ENCODE data around the gene MSH5.

MSH5 gene

GRCh38 chr6:31760790-31761189, 21.0 kb downstream of the MSH5 start:
- DNase-seq (ENCODE audit: low read depth, low spot score), result no peak

DNA sequence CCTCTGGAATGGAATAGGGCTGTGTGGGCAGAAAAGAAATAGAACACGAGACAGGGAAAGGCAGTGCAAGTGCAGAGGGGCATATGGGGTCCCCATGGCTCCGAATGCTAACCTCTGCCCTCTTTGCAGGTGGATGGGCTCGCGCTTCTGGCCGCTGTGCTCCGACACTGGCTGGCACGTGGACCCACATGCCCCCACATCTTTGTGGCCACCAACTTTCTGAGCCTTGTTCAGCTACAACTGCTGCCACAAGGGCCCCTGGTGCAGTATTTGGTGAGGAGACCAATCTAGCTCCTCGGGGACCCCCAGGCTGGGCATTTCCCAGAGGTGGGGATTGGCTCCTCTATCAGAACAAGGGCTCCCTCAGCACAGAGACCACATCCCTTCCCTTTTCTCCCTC, 21.5 kb downstream of the MSH5 start:
- no peak for DNase-seq (ENCODE audit: low read depth, low spot score)

DNA sequence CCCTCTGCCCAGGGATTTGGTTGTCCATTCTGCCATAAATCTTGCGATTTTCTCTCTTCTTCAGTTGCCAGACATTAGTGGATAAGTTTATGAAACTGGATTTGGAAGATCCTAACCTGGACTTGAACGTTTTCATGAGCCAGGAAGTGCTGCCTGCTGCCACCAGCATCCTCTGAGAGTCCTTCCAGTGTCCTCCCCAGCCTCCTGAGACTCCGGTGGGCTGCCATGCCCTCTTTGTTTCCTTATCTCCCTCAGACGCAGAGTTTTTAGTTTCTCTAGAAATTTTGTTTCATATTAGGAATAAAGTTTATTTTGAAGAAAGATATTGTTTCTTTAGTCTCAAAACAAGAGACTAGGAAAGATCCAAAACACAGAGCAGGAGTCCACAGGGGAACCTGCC, 22.6 kb downstream of the MSH5 start, which contains the start of gene SAPCD1:
SAPCD1 (plus strand) TSS at position 301 of the 400 bp plus-strand sequence. CDS start 399 bp downstream, outside the sequence.
- DNase-seq (ENCODE audit: low read depth, low spot score), result no peak

DNA sequence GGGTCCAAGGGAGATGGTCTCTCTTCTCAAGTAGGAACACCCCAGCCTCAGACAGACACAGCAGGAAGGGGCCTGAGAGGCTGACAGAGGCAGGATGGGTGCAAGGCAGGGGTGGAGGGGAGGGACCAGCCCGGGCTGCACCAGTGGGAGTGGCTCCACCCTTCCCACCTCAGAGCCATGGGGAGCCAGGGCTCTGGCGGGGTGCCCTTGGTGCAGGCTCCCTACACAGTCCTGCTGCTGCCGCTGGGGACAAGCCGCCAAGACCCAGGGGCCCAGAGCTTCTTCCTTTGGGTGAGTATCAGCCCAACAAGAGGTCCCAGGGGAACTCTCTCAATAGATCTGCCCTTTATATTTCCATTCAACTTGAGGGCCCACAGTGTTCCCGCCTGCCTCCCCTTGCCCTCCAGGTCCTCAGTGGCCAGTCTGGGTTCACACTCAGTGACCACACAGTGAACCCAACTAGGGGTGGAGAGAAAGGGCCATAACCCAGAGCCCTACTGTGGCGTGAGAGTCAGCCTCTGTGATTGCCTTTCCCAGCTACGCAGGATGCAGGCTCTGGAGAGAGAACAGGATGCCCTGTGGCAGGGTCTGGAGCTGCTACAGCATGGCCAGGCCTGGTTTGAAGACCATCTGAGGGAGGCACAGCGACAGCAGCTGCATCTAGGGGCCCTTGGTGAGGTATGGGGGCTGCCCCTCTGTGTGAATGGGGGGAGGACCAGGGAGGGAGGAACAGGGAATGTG, 23.2 kb downstream of the MSH5 start:
- no peak for DNase-seq (ENCODE audit: low read depth, low spot score)

GRCh38 chr6:31763619-31763940, 23.8 kb downstream of the MSH5 start:
- no peak for DNase-seq (ENCODE audit: low read depth, low spot score)

- no peak for DNase-seq (ENCODE audit: low read depth, low spot score)
These were observed 24.4 kb downstream of the MSH5 start for GRCh38 chr6:31764198-31764597.

- no peak for DNase-seq (ENCODE audit: low read depth, low spot score)
These were observed 25.7 kb downstream of the MSH5 start for GRCh38 chr6:31765559-31765909.

DNA sequence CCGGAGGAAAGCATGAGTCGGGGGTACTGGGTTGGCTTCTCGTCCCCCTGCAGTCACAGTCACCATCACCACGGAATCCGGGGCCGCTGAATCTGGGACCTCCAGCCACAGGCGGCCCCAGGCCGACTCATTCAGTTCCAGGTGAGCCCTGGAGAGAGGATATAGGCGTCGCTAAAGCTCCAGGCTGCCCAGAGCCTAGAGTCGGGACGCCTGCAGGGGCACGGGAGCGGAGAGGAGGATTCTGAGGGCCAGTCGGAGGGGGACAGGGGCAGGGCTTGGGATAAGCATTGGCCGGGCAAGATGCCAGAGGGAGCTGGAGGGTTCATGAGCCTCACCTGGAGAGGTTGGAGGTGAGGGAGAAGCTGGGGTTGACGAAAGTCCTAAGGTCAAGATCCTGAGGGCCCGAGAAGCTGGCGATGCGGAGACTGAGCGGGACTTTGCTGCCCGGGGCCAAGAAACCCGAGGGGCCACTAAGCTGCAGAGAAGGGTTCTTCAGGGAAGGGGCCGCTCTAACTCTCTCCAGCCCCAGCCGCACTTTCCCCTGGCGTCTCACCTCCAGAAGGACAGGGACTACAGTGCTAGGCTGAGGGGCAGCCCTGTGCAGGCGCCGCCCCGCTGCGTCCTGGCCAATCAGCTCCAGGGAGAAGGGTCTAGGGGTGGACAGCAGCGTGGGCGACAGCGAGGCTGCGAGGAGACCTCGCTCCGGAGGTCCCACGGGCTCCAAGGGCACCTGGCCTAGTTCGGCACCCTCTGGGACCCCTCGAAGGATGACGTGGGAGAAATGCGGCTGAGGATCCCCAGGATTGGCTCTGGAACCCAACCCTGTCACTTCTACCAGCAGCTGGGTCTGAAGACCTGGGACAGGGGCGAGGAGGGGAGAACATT, 26.3 kb downstream of the MSH5 start:
- no peak for DNase-seq (ENCODE audit: low read depth, low spot score)

DNA sequence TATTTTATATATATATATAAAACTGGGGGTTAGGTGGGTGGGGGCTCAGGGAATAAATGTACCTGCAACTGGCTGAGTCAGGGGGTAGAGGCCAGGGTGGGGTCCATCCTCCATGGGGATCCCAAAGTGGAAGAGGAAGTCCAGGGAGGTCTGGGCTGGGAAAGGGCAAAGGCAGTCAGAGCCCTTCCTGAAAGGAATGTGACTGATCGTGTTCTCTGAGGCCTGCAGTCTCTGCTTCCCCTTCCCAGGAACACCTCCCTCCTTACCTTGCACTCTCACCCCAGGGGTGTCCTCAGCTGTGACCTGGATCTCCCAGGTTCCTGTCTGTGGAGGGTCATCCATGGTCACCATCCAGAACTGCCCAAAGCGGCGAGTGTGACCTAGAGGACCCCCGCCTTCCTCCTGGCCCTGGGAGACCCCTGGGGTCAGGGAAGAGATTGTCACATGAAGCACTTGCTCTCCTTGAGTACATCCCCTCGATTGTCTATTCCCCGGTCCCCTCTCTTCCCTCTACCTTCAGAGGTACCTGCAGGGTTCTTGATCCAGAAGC, 27.4 kb downstream of the MSH5 start:
- DNase-seq (ENCODE audit: low read depth, low spot score), result no peak

GRCh38 chr6:31768363-31769257, 28.8 kb downstream of the MSH5 start:
- no peak for DNase-seq (ENCODE audit: low read depth, low spot score)

DNA sequence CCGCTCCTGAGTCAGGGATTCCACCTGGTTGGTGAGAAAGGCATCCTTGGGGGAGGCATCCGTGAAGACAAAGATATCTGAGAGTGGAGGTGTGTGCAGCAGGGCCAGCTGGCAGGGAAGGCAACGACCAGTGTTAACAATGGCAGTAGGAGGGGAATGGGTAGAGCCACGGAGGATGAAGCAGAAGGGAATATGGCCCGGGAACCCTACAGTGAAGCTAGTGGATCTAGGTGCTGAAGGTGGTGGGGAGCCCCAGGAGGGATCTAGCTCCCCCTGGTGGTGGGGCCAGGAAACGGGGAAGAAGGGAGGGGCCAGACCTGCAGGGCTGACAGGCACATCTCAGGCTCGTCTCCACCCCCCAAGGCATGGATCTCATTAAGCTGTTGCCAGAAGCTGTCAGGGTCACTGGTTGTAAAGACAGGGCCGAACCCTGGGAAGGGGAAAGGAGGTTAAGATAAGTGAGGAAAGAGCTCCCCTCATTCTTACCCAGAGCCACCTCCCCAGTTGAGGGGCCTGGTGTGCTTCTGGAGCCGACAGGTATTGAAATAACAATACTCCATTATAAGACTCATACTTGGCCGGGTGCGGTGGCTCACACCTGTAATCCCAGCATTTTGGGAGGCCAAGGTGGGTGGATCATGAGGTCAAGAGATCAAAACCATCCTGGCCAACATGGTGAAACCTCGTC, 30.0 kb downstream of the MSH5 start:
- peak; percentile 52 for DNase-seq (ENCODE audit: low read depth, low spot score)

DNA sequence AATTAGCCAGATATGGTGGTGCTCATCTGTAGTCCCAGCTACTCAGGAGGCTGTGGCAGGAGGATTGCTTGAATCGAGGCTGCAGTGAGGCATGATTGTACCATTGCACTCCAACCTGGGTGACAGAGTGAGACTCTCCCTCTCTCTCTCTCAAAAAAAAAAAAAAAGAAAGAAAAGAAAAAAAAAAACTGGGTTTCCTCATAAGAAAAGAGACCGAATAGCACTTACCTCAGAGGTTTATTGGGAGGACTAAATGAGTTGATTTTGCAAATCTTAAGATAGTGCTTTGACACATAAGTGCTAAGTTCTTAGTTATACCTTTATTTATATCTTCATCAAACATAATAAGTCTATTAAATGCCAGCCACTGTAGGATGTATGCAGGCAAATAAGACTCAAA, 31.1 kb downstream of the MSH5 start:
- no peak for DNase-seq (ENCODE audit: low read depth, low spot score)

DNA sequence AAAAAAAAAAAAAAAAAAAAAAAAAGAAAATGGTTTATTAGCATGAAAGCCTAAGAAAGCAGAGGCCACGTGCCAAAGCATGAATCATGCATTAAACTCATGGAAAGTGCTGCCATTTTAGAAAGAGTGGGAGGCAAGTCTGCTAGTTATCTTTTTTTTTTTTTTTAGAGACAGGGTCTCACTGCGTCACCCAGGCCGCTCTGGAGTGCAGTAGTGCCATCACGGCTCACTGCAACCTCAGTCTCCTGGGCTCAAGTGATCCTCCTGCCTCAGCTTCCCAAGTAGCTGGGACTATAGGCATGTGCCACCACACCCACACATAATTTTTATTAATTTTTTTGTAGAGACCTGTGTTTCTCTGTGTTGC, 32.2 kb downstream of the MSH5 start:
- DNase-seq (ENCODE audit: low read depth, low spot score), result no peak

DNA sequence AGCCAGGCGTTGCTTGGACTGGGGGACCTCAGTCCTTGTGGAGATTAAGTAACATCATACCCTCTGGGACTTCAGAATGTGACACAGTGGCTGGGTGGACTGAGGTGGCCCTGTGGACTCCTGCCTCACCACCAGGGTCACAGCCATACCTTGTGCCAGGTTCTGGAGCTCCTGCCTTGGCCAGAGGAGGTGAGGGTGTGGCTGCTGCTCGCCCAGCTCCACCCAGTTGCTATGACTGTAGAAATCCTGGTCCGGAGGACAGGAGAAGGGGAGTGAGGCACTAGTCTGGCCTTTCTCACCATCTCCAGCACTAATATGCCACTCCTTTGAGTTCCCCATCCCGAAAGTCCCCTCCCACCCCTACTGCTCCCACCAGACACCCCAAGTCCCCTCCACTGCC, 35.4 kb downstream of the MSH5 start:
- DNase-seq (ENCODE audit: low read depth, low spot score), result no peak

- no peak for DNase-seq (ENCODE audit: low read depth, low spot score)
These were observed 36.1 kb downstream of the MSH5 start for GRCh38 chr6:31775633-31776484.

GRCh38 chr6:31776485-31776988, 36.7 kb downstream of the MSH5 start:
- DNase-seq (ENCODE audit: low read depth, low spot score), result no peak

DNA sequence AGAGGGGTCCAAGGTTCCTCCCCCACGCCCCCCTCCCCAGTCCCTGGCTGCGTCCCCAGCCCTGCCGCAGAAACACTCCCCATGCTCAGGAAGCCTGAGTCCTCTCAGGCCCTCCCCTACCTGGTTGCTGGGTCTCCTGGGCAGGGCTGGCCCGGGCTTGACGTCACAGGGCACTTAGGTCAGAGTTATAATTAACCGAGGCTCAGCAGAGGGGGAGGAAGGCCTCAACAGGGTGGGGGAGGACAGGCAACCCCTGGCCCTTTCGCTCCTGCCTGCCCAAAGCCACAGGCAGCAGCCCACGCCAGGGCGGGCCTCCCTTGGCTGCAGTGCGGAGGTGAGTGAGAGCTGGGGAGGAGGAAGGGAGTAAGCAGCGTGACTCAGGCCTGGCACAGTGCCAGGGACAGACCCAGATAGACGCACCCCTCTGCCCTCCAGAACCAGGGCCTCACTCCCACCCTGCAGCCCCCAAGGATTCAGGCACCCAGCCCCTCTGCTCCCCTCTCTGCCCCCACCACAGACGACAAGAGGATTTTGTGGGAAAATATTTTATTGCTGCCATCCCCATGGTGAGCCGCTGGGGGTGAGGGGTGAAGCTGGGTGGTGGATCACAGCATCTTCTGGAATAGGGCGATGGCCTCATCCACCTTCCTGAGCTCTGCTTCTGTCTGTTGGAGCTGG, 37.3 kb downstream of the MSH5 start, which contains the start of gene VWA7:
VWA7 (minus strand) TSS at position 340 of the 678 bp plus-strand sequence. CDS start 549 bp downstream, outside the sequence.
- peak; percentile 21 for DNase-seq (ENCODE audit: low read depth, low spot score)

GRCh38 chr6:31777667-31778050, 37.9 kb downstream of the MSH5 start:
- no peak for DNase-seq (ENCODE audit: low read depth, low spot score)

- no peak for DNase-seq (ENCODE audit: low read depth, low spot score)
These were observed 38.4 kb downstream of the MSH5 start for GRCh38 chr6:31778193-31778592.
